GM10248 (cell line): ENCODE data around the gene APOA5.

Experiments
- CTCF ChIA-PET: fragments of 300-600 bp; sonication (Branson Sonifier 250); formaldehyde crosslinking; extraction: SDS; loops from one replicate; lab custom pipeline; 2021; ENCODE audit warnings: antibody characterized with exemption; lab: Yijun Ruan, JAX
- POLR2A ChIA-PET: fragments of 350-650 bp; sonication (Branson Sonifier 250); formaldehyde crosslinking; extraction: SDS; loops from one replicate; lab custom pipeline; 2020; ENCODE audit warnings: antibody characterized with exemption; lab: Yijun Ruan, JAX
- DNase-seq: peaks from one replicate; pipeline ENCODE4 v3.0.0; 2012; ENCODE audit errors: extremely low spot score
- TF ChIP-seq, protein P1 (sequence below): IDR thresholded peaks from 2 replicates; pipeline ENCODE4 v1.5.1; 2012; ENCODE audit warnings: mild to moderate bottlenecking, low read depth; ENCODE audit errors: extremely low read depth, missing control alignments, control extremely low read depth

APOA5 gene

GRCh38 chr11:116798368-116798767 is 6.7 kb upstream of the APOA5 start:
- no peak for DNase-seq
- CTCF ChIA-PET = interaction anchor here (0.7 to 3.3 kb wide), 6 partner anchors 8 to 308 kb away, joined by 3 to 20 read pairs (median 4); partner anchors contain the start of gene APOA5
- TF ChIP-seq, protein P1, sequence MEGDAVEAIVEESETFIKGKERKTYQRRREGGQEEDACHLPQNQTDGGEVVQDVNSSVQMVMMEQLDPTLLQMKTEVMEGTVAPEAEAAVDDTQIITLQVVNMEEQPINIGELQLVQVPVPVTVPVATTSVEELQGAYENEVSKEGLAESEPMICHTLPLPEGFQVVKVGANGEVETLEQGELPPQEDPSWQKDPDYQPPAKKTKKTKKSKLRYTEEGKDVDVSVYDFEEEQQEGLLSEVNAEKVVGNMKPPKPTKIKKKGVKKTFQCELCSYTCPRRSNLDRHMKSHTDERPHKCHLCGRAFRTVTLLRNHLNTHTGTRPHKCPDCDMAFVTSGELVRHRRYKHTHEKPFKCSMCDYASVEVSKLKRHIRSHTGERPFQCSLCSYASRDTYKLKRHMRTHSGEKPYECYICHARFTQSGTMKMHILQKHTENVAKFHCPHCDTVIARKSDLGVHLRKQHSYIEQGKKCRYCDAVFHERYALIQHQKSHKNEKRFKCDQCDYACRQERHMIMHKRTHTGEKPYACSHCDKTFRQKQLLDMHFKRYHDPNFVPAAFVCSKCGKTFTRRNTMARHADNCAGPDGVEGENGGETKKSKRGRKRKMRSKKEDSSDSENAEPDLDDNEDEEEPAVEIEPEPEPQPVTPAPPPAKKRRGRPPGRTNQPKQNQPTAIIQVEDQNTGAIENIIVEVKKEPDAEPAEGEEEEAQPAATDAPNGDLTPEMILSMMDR = no peak
- POLR2A ChIA-PET = no interaction called here

GRCh38 chr11:116797816-116798215 is 6.1 kb upstream of the APOA5 start:
- TF ChIP-seq, protein P1 = no peak
- DNase-seq = no peak
- POLR2A ChIA-PET = no interaction called here
- CTCF ChIA-PET = interaction anchor here (1.6 kb wide), 1 partner anchor 11 kb away, joined by 5 read pairs; no protein-coding TSS in a partner anchor

GRCh38 chr11:116796548-116796947 is 4.9 kb upstream of the APOA5 start:
- POLR2A ChIA-PET = no interaction called here
- TF ChIP-seq, protein P1 = no peak
- DNase-seq = no peak
- CTCF ChIA-PET = interaction anchor here (0.8 to 7.7 kb wide), 2 partner anchors 14 to 308 kb away, joined by 3 to 86 read pairs; no protein-coding TSS in a partner anchor

GRCh38 chr11:116794851-116795250 is 3.2 kb upstream of the APOA5 start:
- ChIA-PET POLR2A (no interaction called here), CTCF (interaction anchor here (0.9 to 10.2 kb wide), 4 partner anchors 11 to 310 kb away, joined by 3 to 100 read pairs (median 45); partner anchors contain the start of gene APOA1)
- TF ChIP-seq, protein P1 = no peak
- no peak for DNase-seq

DNA sequence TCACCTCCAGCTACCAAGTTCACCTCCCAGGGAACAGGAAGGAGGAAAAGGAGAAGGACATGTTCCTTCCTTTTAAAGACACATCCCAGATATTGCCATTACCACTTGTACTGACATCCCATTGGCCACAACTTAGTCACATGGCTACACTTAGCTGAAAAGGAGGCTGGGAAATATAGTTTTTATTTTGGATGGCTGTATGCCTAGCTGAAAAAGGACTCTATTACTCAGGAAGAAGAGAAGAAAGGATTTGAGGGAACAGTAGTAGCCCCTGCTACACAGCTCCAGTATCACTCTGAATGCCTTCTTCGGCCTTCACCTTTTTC is 2.1 kb upstream of the APOA5 start:
- ChIA-PET CTCF (interaction anchor here (1.0 to 10.2 kb wide), 6 partner anchors 16 to 311 kb away, joined by 3 to 100 read pairs (median 4); partner anchors contain the start of gene APOA1), POLR2A (no interaction called here)
- TF ChIP-seq, protein P1 = no peak
- no peak for DNase-seq

DNA sequence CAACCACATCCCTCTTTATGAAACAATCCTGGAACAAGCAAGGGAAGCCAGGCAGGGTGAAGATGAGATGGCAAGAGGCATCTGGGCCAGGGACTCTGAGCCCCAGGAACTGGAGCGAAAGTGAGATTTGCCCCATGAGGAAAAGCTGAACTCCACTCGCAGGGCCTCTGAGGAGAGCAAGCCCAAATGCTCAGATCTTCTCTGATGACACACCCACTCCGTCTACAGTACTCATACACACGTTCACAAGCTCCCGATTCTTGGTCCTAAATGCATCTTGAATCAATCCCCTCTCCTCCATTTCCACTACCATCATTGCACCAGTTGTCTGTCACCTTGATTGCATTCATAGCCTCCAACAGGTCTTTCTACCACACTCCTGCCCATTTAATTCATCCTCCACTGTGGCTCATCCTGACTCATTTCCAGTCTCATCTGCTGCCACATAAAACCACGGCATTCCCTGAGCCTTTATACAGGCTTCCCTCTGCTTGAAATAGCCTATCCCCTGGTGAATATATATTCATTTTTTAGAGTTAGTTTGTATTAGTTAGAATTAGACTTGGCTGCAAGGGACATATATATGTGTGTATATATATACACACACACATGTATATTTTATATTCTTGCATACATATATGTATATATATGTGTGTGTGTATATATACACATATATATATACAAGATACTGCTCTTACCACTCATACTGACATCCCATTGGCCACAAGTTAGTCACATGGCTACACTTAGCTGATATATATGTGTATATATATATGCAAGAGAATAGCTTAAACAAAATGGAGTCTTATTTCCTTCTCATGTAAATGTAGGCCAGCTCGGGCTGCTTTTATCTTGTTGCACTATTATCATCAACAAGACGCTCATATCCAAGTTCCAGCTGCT is 1.4 kb upstream of the APOA5 start:
- POLR2A ChIA-PET = no interaction called here
- no peak for DNase-seq
- CTCF ChIA-PET = interaction anchor here (0.8 to 10.2 kb wide), 9 partner anchors 13 to 311 kb away, joined by 3 to 100 read pairs (median 5); partner anchors contain the start of gene APOA1

More for the DNA sequence above, 1.4 kb upstream of the APOA5 start:
- TF ChIP-seq, protein P1 = no peak
